Fibroblast of skin of back (primary cell): ENCODE data around the gene ATP2A3.

Experiments used
- DNase-seq: peaks from one replicate; pipeline ENCODE4 v3.0.0-alpha.2; 2013

ATP2A3 gene

DNA sequence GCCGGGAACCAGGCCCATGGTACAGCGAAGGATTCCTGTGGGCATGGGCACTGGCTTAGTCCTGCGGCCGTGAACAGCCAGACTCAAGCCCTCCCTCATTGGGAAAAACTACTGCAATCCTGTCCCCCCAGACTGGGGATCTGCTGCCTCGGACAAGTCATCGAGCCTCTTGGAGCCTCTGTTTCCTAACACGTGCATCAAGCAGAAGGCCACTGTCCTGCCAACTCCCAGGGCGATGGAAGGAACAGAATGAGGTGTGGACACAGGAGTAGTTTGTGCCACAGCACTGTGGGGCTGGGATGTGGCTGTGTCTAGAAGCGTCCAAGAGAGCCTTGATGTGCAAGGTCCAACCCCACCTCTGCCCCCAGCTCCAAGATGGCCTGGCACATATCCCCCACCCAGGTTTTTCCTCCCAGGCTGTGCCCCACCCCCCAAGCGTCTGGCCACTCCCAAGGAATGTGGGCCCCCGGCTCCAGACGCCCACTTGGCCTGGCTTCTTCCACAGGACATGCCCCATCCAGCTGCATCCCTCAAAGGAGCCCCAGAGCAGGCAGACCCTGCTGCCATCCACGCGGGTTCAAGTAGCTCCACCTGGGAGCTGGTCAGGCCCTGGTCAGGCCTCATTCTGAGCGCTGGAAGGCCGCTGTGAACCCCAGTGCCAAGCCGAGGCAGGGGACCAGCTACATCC, 74.8 kb downstream of the ATP2A3 start:
- DNase-seq = no peak

DNA sequence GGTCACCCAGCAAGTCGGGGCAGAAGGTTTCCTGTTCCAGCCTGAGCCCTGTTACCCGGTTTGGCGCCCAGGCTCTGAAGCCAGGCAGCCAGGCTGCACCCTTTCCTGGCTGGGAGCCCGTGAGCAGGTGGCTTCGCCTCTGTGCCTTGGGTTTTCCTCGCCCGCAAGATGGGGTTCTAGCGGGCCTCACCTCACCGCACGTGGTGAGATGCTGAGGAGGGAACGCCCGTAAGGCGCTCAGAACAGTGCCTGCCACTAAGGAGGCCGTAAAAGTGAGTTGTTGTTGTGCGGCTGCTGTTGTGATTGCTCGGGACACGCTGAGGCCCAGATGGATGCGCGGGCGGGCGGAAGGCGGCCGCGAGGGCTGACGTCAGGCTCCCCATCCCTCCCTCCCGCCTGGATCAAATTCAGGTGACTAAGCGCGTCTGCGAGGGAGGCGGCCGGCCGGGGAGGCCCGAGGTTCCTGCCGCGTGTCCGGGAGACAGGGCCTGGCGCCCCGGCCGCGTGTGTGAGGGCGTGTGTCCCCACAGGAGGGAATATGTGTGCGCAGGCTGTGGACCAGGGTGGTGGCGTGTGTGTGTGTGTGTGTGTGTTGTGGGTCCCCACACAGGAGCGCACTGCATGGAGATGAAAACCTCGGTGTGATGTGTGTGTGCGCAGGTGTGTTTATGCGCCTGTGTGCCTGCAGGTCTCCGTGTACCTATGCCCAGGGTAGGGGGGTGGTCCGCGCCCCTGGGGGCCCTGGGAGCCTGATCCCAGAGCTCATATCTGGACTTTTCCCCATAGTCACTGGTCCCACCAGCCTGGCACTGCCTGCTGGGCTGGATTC, 75.7 kb downstream of the ATP2A3 start:
- peak; percentile 88 for DNase-seq

DNA sequence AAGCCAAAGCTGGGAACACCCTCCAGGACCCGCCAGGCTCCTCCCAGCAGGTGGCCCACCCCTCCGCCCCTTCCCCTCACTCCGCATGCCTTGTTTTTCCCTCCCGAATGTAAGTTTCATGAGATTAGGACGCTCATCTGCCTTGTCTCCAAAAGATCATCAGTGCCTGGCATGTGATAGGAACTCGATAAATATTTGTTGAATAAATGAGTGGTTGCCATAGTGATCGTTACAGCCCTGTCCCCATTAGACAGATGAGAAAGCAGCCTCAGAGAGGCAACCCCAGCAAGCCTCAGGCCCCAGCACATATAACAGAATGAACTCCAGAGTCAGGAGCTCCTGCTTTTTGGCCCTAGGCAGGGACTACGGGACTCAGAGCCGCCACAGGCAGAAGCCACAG, 76.4 kb downstream of the ATP2A3 start:
- DNase-seq = no peak

DNA sequence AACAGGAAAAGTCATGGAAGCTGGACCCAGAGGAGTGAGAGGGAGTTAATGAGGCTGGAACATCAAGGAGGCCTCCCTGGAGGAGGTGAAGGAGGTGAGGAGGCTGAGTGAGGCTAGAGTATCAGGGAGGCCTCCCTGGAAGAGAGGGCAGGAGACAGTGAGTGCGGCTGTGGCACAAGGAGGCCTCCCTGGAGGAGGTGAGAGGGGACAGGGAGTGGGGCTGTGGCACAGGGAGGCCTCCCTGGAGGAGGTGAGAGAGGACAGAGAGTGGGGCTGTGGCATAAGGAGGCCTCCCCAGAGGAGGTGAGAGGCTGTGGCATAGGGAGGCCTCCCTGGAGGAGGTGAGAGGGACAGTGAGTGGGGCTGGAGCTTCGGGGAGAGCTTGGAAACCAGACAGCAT, 76.8 kb downstream of the ATP2A3 start:
- no peak for DNase-seq

DNA sequence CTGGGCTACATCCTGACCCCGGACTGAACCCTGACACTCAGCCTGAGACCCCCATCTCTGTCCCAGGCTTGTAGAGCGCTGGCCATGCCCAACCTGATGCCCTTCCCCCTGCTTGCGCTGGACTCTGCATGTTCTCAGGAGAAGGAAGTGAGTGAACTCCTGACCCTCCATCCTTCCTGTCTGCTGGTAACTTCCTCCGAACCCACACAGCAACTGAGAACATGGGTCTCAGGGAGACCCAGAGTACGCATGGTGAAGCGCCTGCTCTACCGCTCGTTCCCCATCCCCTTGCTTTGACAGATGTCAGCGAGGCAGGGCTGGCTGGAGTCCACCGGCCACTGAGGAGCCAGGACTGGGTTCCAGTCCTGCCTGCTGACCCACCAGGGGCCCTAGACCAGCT, 77.5 kb downstream of the ATP2A3 start:
- DNase-seq = no peak

DNA sequence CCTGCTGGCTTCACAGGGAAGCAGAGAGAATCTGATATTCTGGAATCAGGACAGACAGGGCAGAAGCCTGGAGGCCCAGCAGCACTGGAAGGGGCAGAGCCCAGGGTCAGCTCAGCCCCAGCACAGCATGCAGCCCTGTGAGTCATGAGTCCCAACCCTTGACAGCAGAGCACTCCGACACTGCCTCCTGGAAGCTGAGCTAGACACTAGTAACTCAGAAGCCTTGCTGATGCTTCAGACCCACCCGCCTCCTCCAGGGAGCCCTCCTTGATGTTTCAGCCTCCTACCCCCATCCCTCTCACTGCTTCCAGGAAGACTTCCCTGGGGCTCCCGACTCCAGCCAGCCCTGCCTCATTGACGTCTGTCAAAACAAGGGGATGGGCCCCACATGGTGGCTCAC, 78.3 kb downstream of the ATP2A3 start:
- peak; percentile 88 for DNase-seq

DNA sequence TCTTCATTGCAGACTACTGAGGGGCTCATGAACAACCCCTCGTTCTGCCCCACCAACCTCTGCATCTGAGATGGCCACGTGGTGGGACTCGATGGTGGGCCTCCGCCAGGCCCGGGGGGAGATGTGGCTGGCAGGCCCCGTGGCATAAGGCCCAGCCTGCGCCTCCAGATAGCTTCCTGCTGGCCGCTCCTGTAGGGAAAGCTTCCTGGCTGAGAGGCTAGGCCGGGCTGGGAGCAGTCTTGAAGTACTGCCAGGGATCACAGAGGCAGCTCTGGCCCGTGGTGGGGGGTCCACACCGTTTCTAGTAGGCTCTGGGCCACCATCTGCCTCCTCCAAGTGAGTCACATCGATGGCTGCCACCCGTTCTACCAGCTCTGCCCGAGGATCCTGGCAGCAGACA, 79.0 kb downstream of the ATP2A3 start:
- no peak for DNase-seq

DNA sequence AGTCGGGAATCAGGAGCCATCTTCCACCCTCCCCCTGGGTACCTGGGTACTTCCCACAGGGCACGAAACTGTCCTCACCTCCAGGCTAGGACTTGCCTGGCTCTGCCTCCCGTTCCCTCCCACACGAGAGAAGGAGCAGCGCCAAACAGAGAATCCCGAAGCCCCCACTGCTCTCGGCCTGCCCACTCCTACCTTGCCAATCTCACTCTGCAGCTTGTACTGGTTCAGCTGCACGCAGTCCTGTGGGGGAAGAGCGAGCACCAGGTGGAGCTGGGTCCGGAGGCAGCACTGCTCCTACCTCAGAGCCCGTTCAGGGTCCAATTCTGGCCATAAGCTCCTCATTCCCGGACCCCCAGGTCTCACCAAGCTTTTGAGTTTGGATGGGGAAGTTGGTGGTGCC, 80.0 kb downstream of the ATP2A3 start:
- no peak for DNase-seq

DNA sequence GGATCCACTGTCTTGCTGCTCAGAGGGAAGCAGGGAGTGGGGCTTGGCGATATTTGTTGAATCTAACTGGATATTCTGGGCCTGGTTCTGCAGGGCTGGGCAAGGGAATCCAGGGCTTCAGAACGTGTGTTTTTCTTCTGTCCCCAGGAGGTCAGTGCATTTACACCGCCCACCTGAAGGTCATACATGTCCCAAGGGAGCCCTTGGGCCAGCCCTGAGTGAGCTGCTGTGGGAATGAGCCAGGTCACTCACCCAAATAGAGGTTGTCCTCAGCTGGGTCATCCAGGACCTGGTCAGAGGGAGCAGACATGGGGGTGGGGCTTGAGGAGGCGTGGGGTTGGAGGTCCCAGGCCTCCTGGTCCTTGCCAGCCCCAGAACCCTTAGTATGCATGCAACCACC, 82.0 kb downstream of the ATP2A3 start:
- no peak for DNase-seq

DNA sequence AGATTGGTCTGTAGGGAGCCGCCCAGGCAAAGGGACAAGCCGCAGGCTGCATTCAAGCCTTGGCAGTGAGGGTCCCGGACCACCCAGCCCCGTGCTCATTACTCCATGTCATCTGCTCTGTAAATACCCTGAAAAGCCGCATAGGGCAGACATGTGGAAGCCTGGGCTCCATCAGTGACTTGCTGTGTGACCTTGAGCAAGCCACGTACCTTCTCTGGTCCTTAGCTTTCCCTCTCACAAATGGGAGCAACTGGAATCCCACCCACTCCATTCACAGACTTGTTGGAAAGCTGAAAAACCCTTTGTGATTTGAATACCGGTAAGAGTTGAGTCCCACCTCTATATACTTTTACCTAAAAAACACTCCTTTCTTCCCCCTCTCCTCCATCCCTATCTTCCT, 83.3 kb downstream of the ATP2A3 start:
- no peak for DNase-seq

DNA sequence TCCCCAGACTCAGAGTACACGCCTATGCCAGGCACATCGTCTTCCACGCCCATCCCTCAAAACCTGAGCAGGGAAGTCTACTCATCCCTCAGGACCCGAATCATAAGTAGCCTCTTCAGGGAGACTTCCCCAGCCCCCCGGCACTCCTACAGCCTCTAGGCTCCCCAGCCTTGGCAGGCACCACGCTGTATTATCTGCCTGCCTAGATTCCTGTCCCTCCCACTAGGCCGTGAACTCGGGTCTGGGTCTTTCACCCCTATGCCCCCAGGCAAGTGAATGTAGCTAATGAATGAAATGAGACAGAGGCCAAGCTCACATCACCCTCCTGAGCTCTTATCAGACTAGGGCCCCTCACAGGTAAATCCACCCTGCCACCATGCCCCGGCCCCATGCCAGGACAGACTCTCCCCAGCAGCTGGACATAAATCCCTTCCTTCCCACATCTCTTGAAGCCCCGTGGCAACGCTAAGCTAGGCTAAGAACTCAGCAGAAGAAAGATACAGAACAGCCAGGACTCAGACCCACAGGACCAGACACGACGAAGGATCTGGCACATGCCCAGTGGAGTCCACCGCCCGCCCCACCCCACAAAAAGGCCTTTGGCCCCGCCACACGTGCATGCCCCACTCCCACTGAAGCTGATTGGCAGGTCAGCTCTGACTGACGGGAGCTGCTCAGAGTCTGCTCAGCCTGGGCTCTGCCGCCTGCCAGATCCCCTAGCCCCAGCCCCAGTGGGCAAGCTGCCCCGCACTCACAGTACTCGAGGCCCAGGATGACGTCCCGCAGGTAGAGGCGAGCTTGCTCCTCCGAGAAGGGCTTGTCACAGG, 84.4 kb downstream of the ATP2A3 start:
- DNase-seq = no peak

DNA sequence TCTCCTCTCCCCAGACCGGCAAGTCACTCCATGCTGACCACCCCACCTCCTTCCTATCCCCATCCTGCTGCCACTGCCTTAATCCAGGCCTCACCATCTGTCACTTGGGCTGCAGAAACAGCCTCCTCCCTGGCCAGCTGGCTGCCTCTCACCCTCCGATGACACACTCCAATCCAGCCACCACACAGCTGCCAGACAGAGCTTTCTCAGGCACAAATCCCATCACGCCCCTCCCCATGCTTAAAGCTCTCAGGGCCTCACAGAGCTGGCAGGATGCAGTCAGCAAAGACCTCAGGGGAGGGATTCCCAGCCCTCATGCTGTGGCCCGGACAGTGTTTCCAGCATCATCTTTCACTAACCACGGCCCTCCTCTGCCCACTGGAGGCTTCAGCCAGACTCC, 85.1 kb downstream of the ATP2A3 start:
- peak; percentile 81 for DNase-seq

DNA sequence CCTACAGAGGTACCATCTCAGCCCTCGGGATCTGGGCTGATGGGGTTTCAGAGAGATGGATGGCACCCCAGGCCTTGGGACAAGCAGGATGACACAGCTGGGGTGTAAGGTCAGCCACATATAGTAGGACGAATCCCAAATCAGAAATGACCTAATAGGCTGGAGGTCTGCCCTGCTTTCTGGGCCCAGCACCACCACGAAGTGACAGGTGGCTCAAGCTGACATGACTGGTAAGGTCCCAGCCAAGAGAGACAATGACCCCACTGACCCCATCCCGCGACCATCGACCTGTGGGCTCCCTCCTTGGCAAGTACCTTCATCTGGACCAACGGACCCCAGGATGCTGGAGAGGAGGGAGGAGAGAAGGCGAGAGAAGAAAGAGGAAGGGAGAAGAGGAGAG, 87.0 kb downstream of the ATP2A3 start:
- no peak for DNase-seq

DNA sequence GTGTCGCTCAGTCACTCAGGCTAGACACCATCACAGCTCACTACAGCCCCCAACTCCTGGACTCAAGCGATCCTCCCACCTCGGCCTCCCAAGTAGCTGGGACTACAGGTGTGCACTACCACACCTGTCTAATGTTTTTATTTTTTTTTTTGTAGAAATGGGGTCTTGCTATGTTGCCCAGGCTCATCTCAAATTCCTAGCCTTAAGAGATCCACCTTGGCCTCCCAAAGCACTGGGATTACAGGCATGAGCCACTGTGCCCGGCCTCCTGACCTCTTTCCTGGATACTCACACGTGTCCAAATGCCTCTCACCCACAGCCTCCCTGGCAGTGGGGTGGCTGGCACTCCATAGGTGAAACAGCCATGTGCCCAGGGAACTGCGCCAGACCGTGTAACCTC, 88.9 kb downstream of the ATP2A3 start:
- DNase-seq = no peak
